H1 (cell line): Measurements from ENCODE around the gene CTDP1. TPM values are rescaled to one million over a fixed set of nuclear protein-coding genes. Genes with fewer than 3 reads are reported as not detected.

Source experiments
- CTCF ChIA-PET: fragments of 300-600 bp; sonication (Branson Sonifier 250); formaldehyde crosslinking; loops from one replicate; lab custom pipeline; 2021; ENCODE audit not compliant: partially characterized antibody; lab: Charles Lee
- POLR2A ChIA-PET: fragments of 300-600 bp; sonication (Branson Sonifier 250); formaldehyde crosslinking; loops from one replicate; lab custom pipeline; 2021; ENCODE audit warnings: inconsistent platforms; ENCODE audit not compliant: partially characterized antibody; lab: Charles Lee
- DNase-seq, 2 experiments: peaks; one replicate each; pipeline versions ENCODE4 v3.0.0 to v3.0.0-alpha.2; 2010 to 2022; ENCODE audit warnings: low spot score in 2 of 2, low read depth in 1 of 2, mixed read lengths in 1 of 2
- FAIRE-seq: peaks from 2 replicates; lab custom pipeline; 2011; peaks lifted over from hg19 to GRCh38; lab: Jason Lieb, UNC
- H2AFZ ChIP-seq: 2 replicates; pipeline ENCODE4 v1.8.1; 2012; ENCODE audit warnings: low read length, inconsistent platforms
- H2AK5ac ChIP-seq: 2 replicates; pipeline ENCODE4 v1.6.1; 2013; ENCODE audit warnings: low read depth, low read length
- H2BK120ac ChIP-seq: replicated peaks from 2 replicates; pipeline ENCODE3; 2013; ENCODE audit warnings: low read depth, low read length, inconsistent platforms
- H2BK12ac ChIP-seq: 2 replicates; pipeline ENCODE4 v1.6.1; 2013; ENCODE audit warnings: low read depth, low read length
- H2BK15ac ChIP-seq: 2 replicates; pipeline ENCODE4 v1.6.1; 2013; ENCODE audit warnings: low read length
- H2BK20ac ChIP-seq: 2 replicates; pipeline ENCODE4 v1.6.1; 2013; ENCODE audit warnings: low read length
- H2BK5ac ChIP-seq: 2 replicates; pipeline ENCODE4 v1.6.1; 2013; ENCODE audit warnings: low read depth, low read length
- H3K14ac ChIP-seq: 2 replicates; pipeline ENCODE4 v1.6.1; 2013; ENCODE audit warnings: inconsistent platforms; ENCODE audit not compliant: insufficient read length
- H3K18ac ChIP-seq: 2 replicates; pipeline ENCODE4 v1.6.1; 2013; ENCODE audit warnings: low read length; ENCODE audit errors: extremely low read depth
- H3K23ac ChIP-seq: 2 replicates; pipeline ENCODE4 v1.6.1; 2013; ENCODE audit warnings: inconsistent platforms; ENCODE audit not compliant: insufficient read length
- H3K23me2 ChIP-seq: 2 replicates; pipeline ENCODE4 v1.6.1; 2013; ENCODE audit warnings: low read depth, low read length
- H3K27ac ChIP-seq: 2 replicates; pipeline ENCODE4 v1.6.1; 2011; ENCODE audit warnings: low read depth, low read length, inconsistent platforms
- H3K27me3 ChIP-seq, 4 experiments: replicated peaks in 1 of 4; 1 replicate in 1 of 4; 2 replicates in 3 of 4; pipeline versions ENCODE4 v1.6.1 to v1.8.1; 2011 to 2013; ENCODE audit warnings: low read length in 3 of 4, mild to moderate bottlenecking in 3 of 4, inconsistent platforms in 2 of 4, mixed read lengths in 2 of 4, moderate library complexity in 1 of 4; ENCODE audit not compliant: control insufficient read depth in 3 of 4, insufficient read depth in 3 of 4; ENCODE audit errors: extremely low read depth in 1 of 4
- H3K36me3 ChIP-seq, 4 experiments: 2 replicates each; pipeline versions ENCODE4 v1.6.1 to v1.8.1; 2011 to 2013; ENCODE audit warnings: mild to moderate bottlenecking in 4 of 4, low read length in 3 of 4, moderate library complexity in 2 of 4, control low read depth in 1 of 4, inconsistent platforms in 1 of 4; ENCODE audit not compliant: insufficient read depth in 4 of 4, control insufficient read depth in 2 of 4
- H3K4ac ChIP-seq: replicated peaks from 2 replicates; pipeline ENCODE3; 2013; ENCODE audit warnings: low read length, low read depth, mixed read lengths, inconsistent platforms; ENCODE audit not compliant: insufficient read length
- H3K4me1 ChIP-seq, 4 experiments: replicated peaks in 1 of 4; 1 replicate in 1 of 4; 2 replicates in 3 of 4; pipeline versions ENCODE4 v1.6.1 to v1.8.1; 2011 to 2013; ENCODE audit warnings: low read length in 3 of 4, inconsistent platforms in 2 of 4, mixed read lengths in 1 of 4; ENCODE audit not compliant: insufficient read depth in 4 of 4, control insufficient read depth in 3 of 4
- H3K4me2 ChIP-seq, 2 experiments: 2 replicates each; pipeline versions ENCODE4 v1.6.1 to v1.8.1; 2011 to 2013; ENCODE audit warnings: low read depth in 2 of 2, low read length in 2 of 2, control low read depth in 1 of 2, inconsistent platforms in 1 of 2, mild to moderate bottlenecking in 1 of 2; ENCODE audit not compliant: insufficient read depth in 1 of 2
- H3K4me3 ChIP-seq, 4 experiments: fragments of 200-600, 300-600 bp in 1 of 4; sonication (generic), shearing (Covaris generic), sonication (Bioruptor Twin) in 1 of 4; 2 replicates each; pipeline versions ENCODE4 v1.5.1 to v1.8.1; 2011 to 2016; ENCODE audit warnings: low read length in 4 of 4, low read depth in 3 of 4, control low read depth in 2 of 4, inconsistent platforms in 2 of 4, mild to moderate bottlenecking in 2 of 4, mixed read lengths in 1 of 4, moderate library complexity in 1 of 4; ENCODE audit not compliant: insufficient read depth in 2 of 4; ENCODE audit errors: extremely low read depth in 1 of 4
- H3K56ac ChIP-seq: replicated peaks from 2 replicates; pipeline ENCODE3; 2013; ENCODE audit warnings: low read depth, mild to moderate bottlenecking, mixed read lengths, low read length, inconsistent platforms; ENCODE audit not compliant: insufficient read length
- H3K79me1 ChIP-seq: 2 replicates; pipeline ENCODE4 v1.6.1; 2013; ENCODE audit warnings: low read depth, low read length, control low read depth
- H3K79me2 ChIP-seq, 2 experiments: 2 replicates each; pipeline versions ENCODE4 v1.6.1 to v1.8.1; 2012 to 2013; ENCODE audit warnings: low read length in 2 of 2, mild to moderate bottlenecking in 2 of 2, inconsistent platforms in 1 of 2; ENCODE audit not compliant: insufficient read depth in 2 of 2, control insufficient read depth in 1 of 2
- H3K9ac ChIP-seq, 4 experiments: replicated peaks in 1 of 4; 1 replicate in 1 of 4; 2 replicates in 3 of 4; pipeline versions ENCODE4 v1.6.1 to v1.8.1; 2011 to 2013; ENCODE audit warnings: low read depth in 3 of 4, low read length in 3 of 4, control low read depth in 2 of 4, mild to moderate bottlenecking in 2 of 4, moderate library complexity in 2 of 4, inconsistent platforms in 1 of 4; ENCODE audit errors: extremely low read depth in 1 of 4
- H3K9me3 ChIP-seq, 2 experiments: 2 replicates each; pipeline versions ENCODE4 v1.6.1 to v1.8.1; 2012 to 2013; ENCODE audit warnings: mild to moderate bottlenecking in 2 of 2, moderate library complexity in 2 of 2, control low read depth in 1 of 2, inconsistent platforms in 1 of 2, low read depth in 1 of 2, low read length in 1 of 2, mixed read lengths in 1 of 2; ENCODE audit not compliant: insufficient read depth in 2 of 2
- H4K20me1 ChIP-seq, 2 experiments: replicated peaks in 1 of 2; 2 replicates each; pipeline versions ENCODE3 to v1.8.1; 2011 to 2013; ENCODE audit warnings: inconsistent platforms in 2 of 2, low read length in 2 of 2, mild to moderate bottlenecking in 1 of 2; ENCODE audit not compliant: insufficient read depth in 2 of 2, control insufficient read depth in 1 of 2
- H4K5ac ChIP-seq: 2 replicates; pipeline ENCODE4 v1.6.1; 2013; ENCODE audit warnings: low read length, low read depth, mixed read lengths, inconsistent platforms; ENCODE audit not compliant: insufficient read length
- H4K8ac ChIP-seq: 2 replicates; pipeline ENCODE4 v1.8.0; 2013; ENCODE audit warnings: mild to moderate bottlenecking, moderate library complexity, low read length, inconsistent platforms; ENCODE audit not compliant: insufficient read depth; ENCODE audit errors: extremely low read depth
- H4K91ac ChIP-seq: replicated peaks from 2 replicates; pipeline ENCODE3; 2013; ENCODE audit warnings: low read length, mixed read lengths, inconsistent platforms; ENCODE audit not compliant: insufficient read length
- BRCA1 ChIP-seq: IDR thresholded peaks from 2 replicates; pipeline ENCODE4 v1.6.1; 2012; ENCODE audit warnings: low read depth, low read length, improper control_type of control experiment
- CHD1 ChIP-seq: IDR thresholded peaks from 2 replicates; pipeline ENCODE4 v1.6.1; 2012; ENCODE audit warnings: low read depth, low read length, improper control_type of control experiment
- FOSL1 ChIP-seq: IDR thresholded peaks from 2 replicates; pipeline ENCODE4 v1.6.1; 2011; ENCODE audit warnings: mild to moderate bottlenecking, low read depth, low read length, moderate library complexity; ENCODE audit not compliant: insufficient read depth
- GABPA ChIP-seq: IDR thresholded peaks from 2 replicates; pipeline ENCODE4 v1.6.1; 2011; ENCODE audit warnings: mild to moderate bottlenecking, low read length, moderate library complexity, borderline replicate concordance; ENCODE audit not compliant: insufficient read depth
- POLR2A ChIP-seq, 2 experiments: IDR thresholded peaks; 1 replicate in 1 of 2; 2 replicates in 1 of 2; pipeline ENCODE4 v1.6.1; 2011; ENCODE audit warnings: low read depth in 2 of 2, low read length in 2 of 2, mild to moderate bottlenecking in 2 of 2; ENCODE audit errors: control extremely low read depth in 1 of 2
- RFX5 ChIP-seq: IDR thresholded peaks from 2 replicates; pipeline ENCODE4 v1.6.1; 2011; ENCODE audit warnings: low read depth, low read length, improper control_type of control experiment, borderline replicate concordance
- SP2 ChIP-seq: IDR thresholded peaks from 2 replicates; pipeline ENCODE4 v1.6.1; 2012; ENCODE audit warnings: mild to moderate bottlenecking, low read length, inconsistent platforms
- SRF ChIP-seq: IDR thresholded peaks from 2 replicates; pipeline ENCODE4 v1.6.1; 2011; ENCODE audit warnings: mild to moderate bottlenecking, low read depth, low read length, moderate library complexity
- YY1 ChIP-seq: IDR thresholded peaks from 2 replicates; pipeline ENCODE4 v1.6.1; 2011; ENCODE audit warnings: low read depth, mild to moderate bottlenecking, low read length
- WGBS, 2 experiments: shearing (Covaris generic) in 1 of 2; methylation state at CpG; one replicate each; pipeline versions ENCODE4 v1.1.6 to v1.1.7; 2013 to 2015; ENCODE audit warnings: low lambda C conversion rate in 2 of 2, mixed read lengths in 2 of 2, inconsistent platforms in 1 of 2, low coverage in 1 of 2, missing lambda C conversion rate in 1 of 2; ENCODE audit not compliant: insufficient replicate concordance in 2 of 2, insufficient coverage in 1 of 2, insufficient read length in 1 of 2; ENCODE audit errors: extremely low coverage in 1 of 2, missing lambda C conversion rate in 1 of 2; 5-methylcytosine and 5-hydroxymethylcytosine counted together
- polyA plus RNA-seq, 7 experiments: library from polyadenylated mRNA; depleted of rRNA in 3 of 7; stranded (reverse) in 5 of 7; unstranded in 2 of 7; fragments of >200 nt in 5 of 7; fragments of 200-250 nt in 2 of 7; gene quantifications; 1 replicate in 5 of 7; 2 replicates in 1 of 7; 4 replicates in 1 of 7; pipeline versions ENCODE4 v1.2.1 to v1.2.3, GENCODE V29; 2011 to 2013; ENCODE audit warnings: missing spikeins in 2 of 7, mixed read lengths in 2 of 7
- total RNA-seq: library from RNA; stranded (reverse); fragmentation: NEBNext Ultra II Directional; extraction: Animal tissue kit (Norgen Biotek cat#: 25700); gene quantifications from 2 replicates; pipeline ENCODE4 v1.2.1, GENCODE V29; 2021

Gene CTDP1
- total and polyA plus RNA-seq, 2 of the 8 experiments (the other 6 are each of a cell fraction or from before 2014, with no cell fraction given) = 16.6 to 37.0 TPM

DNA sequence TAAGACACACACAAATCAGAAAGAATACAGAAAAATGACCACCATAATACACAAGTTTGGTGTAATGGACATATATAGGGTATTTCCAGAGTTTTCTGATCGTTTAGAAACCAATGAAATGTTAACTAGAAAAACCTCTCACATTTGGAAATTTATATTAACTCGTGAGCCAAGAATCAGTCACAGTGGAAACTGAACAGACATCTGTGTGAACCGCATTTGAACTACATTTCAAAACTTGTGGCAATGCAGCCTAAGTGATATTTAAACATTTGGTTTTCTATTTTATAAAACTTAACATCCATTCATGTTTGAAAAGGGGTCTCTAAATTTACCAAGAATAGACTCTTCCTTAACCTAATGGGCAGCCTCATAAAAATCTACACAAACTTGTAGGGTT is 89.1 kb downstream of the CTDP1 start:
- H3K18ac ChIP-seq = no peak overlapping the region
- no peak overlapping the region for H2BK20ac ChIP-seq
- no peak overlapping the region for H2BK5ac ChIP-seq
- CTCF ChIA-PET = no interaction called here
- H4K20me1 ChIP-seq = no peaks in the 10 kb centered on the region
- FAIRE-seq = no peak
- no peaks in the 10 kb centered on the region for H3K79me2 ChIP-seq
- 70% methylated on average over 3 of the region's 3 CpGs; no CpG with 5 or more reads in 1 of the 2 experiments for WGBS, 2 experiments
- no peak overlapping the region for H2AFZ ChIP-seq
- H3K4me2 ChIP-seq = no peak overlapping the region
- H3K4me1 ChIP-seq = no peaks in the 10 kb centered on the region
- no peak overlapping the region for H4K91ac ChIP-seq
- H3K27me3 ChIP-seq = no peaks in the 10 kb centered on the region
- no peak overlapping the region for H3K4ac ChIP-seq
- H4K8ac ChIP-seq = no peak overlapping the region
- no peaks in the 10 kb centered on the region for H3K36me3 ChIP-seq
- POLR2A ChIA-PET = no interaction called here
- no peak overlapping the region for H2BK120ac ChIP-seq
- H3K4me3 ChIP-seq = no peak overlapping the region
- no peak overlapping the region for H2BK12ac ChIP-seq
- DNase-seq = no peak
- H3K56ac ChIP-seq = no peak overlapping the region
- no peak overlapping the region for H2AK5ac ChIP-seq
- H3K27ac ChIP-seq = no peak overlapping the region
- peaks cover 10 to 11% of the 10 kb centered on the region in 2 experiments for H3K9me3 ChIP-seq
- no peak overlapping the region for H4K5ac ChIP-seq
- no peak overlapping the region for H2BK15ac ChIP-seq
- H3K9ac ChIP-seq = no peak overlapping the region
- H3K23ac ChIP-seq = no peak overlapping the region
- no peaks in the 10 kb centered on the region for H3K23me2 ChIP-seq
- H3K14ac ChIP-seq = no peak overlapping the region
- H3K79me1 ChIP-seq = no peaks in the 10 kb centered on the region
- TF ChIP-seq RFX5 = no peak
- no peak for TF ChIP-seq YY1
- no peak for TF ChIP-seq SP2
- no peak for TF ChIP-seq GABPA
- no peak for TF ChIP-seq POLR2A (IDR thresholded peaks at IDR 0.05; ENCODE audit: control extremely low read depth in 1 of 2, low read depth in 2 of 2, low read length in 2 of 2)
- no peak for TF ChIP-seq SRF
- no peak for TF ChIP-seq FOSL1
- TF ChIP-seq BRCA1 = no peak
- no peak for TF ChIP-seq CHD1
